Metanephros (tissue), 2 donors: Measurements from ENCODE around the gene FIS1. TPM values are rescaled to one million over a fixed set of nuclear protein-coding genes. Genes with fewer than 3 reads are reported as not detected.

Source experiments
- small RNA-seq: library from RNA; depleted of rRNA; stranded (forward); fragments of <200 nt; gene quantifications from one replicate; pipeline ENCODE3, GENCODE V24; 2014; ENCODE audit warnings: low replicate concordance
- total RNA-seq: library from RNA; depleted of rRNA; stranded (reverse); fragments of >200 nt; gene quantifications from one replicate; pipeline ENCODE4 v1.2.3, GENCODE V29; 2014

FIS1 gene
- total RNA-seq: 132 TPM

DNA sequence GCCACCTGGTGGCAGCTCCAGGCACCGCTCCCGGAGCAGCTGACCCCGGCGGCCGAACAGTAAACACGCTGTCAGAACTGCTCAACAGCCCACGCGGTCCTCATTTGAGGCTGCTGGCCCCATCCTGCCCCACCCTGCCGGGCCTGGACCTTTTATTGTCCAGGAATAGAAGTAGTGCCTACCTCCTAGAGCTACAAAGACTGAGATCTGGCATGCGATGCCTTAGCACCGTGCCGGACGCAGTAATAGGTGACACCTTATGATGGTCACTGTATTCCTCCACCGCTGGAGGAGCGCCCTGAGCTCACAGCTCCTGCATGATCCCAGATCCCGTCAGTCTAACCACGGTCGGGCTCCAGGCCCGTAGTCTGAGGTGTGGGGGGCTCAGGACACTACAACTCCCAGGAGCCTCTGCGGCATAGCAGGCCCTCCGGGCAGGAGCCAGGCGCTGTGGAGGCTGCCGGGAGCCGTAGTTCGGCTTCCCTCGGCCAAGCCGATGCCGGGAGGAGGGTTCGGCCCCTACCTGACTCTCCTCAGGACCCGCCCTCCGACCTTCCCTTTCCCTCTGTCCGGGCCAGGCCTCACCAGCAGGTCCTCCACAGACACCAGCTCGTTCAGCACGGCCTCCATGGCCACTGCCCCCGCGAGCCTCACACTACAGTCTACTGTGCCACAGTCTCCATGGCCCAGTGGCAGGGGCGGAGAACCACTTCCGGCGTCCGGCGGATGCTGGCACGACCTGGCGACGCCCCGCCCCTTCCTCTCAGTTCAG is at the start of gene FIS1:
TSS of gene FIS1 (minus strand) at position 707 of the 772 bp plus-strand sequence. CDS start at position 630, 77 bp downstream.

DNA sequence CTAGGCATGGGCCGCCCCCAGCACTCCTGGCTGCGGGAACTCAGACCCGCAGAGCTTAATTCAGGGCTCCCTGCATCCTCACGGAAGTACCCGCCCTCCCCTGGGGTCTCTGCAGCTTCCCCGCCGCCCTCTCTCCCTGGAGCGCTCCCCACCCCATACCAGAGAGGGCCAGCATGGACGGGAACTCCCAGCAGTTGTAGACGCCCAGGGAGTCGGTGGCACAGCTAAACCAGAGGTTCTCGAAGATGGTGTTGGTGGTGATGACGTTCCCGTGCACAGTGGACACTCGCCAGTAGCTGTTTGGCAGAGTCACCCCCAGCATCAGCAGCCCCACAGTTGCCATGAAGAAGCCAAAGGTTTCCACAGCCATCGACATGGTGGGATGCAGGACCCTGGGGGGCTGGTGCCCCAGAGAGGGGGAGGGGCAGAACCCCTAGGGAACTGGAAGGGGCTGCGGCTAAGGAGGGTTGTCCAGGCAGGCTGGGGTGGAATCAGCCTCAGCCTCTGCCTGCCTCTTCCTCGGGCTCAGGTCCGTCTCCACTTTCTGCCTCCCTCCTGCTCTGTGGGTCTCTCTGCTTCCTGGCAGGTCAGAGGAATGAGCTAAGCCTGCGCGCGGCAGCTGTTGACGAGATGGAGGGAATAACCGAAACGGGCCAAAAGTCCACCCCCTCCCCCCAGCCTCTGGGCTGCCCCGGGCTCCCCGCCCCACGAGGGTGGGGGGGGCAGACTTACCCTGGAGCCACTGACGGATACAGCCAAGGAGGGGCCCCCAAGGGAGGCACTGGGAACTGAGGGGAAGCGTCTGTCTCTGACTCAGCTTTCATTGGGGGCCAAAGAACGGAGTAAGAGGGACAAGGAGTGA is 7.4 kb downstream of the FIS1 start, which contains the start of gene CLDN15:
TSS of gene CLDN15 (minus strand) at position 597 of the 862 bp plus-strand sequence. CDS start at position 376, 221 bp downstream.

DNA sequence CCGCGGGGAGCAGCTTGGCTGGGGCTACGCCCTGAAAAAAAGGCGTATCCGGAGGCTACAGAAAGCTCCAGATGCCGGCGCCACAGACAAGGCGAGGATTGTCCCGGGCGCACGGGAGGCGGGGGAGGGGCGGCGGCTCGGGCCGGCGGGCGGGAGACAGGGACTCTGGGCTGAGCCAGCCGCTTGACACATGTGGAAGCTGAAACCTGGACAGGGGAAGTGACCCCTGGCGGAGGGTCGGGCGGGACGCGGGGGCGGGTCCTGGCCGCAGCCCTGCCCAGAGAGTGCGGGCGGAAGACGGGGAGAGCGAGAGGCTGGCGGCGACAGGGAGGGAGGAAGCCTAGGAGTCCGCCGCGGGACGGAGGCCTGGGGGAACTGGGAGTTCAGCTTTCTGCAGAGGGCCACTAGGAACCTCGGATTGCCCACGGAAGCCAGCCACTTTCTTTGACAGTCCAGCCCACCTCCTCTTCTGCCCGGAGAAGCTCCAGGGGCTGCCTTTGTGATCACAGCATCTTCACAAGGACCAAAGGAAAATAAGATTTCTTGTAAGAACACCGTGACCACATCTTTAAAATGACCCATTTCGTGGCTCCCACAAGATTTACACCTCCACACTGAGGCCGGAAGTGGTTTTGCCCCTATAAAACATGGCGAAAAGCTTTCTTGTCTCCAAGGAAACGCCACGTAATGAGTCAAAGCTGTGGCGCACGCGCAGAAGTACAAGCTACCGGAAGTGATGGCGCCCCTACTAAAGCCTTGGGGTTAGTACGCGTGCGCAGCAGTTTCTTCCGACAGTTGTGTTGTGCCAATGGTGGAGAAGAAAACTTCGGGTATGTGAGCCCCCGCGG is 27.3 kb downstream of the FIS1 start, which contains the start of the genes PLOD3 and ZNHIT1:
TSS of gene PLOD3 (minus strand) at position 194 of the 848 bp plus-strand sequence. CDS start 307 bp downstream, outside the sequence.
TSS of gene ZNHIT1 (plus strand) at position 778 of the 848 bp plus-strand sequence. CDS start at position 809, 31 bp downstream.

DNA sequence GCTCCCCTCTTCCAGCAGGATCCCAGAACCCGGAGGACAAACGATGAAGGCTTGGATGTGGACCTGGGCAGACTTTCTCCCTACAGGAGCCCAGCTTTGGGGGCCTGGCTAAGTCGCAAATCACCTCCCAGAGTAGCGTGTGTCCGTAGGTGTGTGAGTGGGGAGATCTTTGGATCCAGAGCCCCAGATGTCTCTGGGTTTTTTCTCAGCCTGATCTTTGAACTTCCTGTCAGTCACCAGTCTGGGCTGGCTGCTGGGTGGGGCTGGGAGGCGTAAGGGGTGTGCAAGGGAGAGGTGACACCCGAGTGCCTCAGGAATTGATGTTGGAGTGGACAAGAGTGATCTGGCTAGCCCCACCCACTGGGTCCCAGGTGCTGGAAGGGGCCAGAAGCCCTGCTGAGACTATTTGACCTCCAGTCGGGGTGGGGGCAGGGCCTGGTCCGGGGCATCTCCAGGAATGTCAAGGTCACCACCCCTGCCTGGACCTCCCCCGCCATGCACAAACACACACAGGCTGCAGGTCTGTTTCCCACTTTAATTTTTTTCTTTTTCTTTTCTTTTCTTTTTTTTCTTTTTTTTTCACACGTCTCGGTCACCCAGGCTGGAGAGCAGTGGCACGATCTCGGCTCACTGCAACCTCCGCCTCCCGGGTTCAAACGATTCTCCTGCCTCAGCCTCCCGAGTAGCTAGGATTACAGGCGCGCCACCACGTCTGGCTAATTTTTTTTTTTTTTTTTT is 43.9 kb downstream of the FIS1 start, which contains the start of gene MOGAT3:
TSS of gene MOGAT3 (minus strand) at position 175 of the 738 bp plus-strand sequence. CDS start 182 bp downstream, outside the sequence.

Small RNA genes lying within 50 kb of the gene (small RNA-seq; reads per million reads assigned to genes)
- gene RNU6-1104P: not detected

Other genes starting within 250 kb of the FIS1 start
- under 0.01 TPM for gene MUC17, start 225.0 kb downstream of the FIS1 start, total RNA-seq
- gene TRIM56, start 159.6 kb downstream of the FIS1 start, total RNA-seq: 16.9 TPM
- 3.4 TPM for gene SERPINE1, start 118.0 kb downstream of the FIS1 start, total RNA-seq
- 39.6 TPM for gene AP1S1, start 90.6 kb downstream of the FIS1 start, total RNA-seq
- 0.23 TPM for gene VGF, start 79.5 kb downstream of the FIS1 start, total RNA-seq
- not detected for gene NAT16, start 64.8 kb downstream of the FIS1 start, total RNA-seq
- 1.8 TPM for gene MOGAT3, start 44.0 kb downstream of the FIS1 start, total RNA-seq
- 42.0 TPM for gene PLOD3, start 27.5 kb downstream of the FIS1 start, total RNA-seq
- gene ZNHIT1, start 26.9 kb downstream of the FIS1 start, total RNA-seq: 77.1 TPM
- 10.6 TPM for gene CLDN15, start 7.3 kb downstream of the FIS1 start, total RNA-seq
- gene IFT22, start 76.7 kb upstream of the FIS1 start, total RNA-seq: 47.1 TPM
- gene COL26A1, start 117.8 kb upstream of the FIS1 start, total RNA-seq: 21.9 TPM